Neural cell (in vitro differentiated cells): ENCODE measurements around the gene RECQL.

Experiments used
- EP300 ChIP-seq: fragments of 450-650 bp; conservative IDR thresholded peaks from 2 replicates; pipeline ENCODE4 v1.6.1; 2014; ENCODE audit warnings: antibody characterized with exemption, mild to moderate bottlenecking, moderate library complexity; ENCODE audit not compliant: poor library complexity, severe bottlenecking
- EZH2 ChIP-seq: fragments of 200-600, 300-800 bp; shearing (Covaris generic), sonication (generic); IDR thresholded peaks from 2 replicates; pipeline ENCODE4 v1.6.1; 2014; ENCODE audit warnings: antibody characterized with exemption, low read length, borderline replicate concordance, mild to moderate bottlenecking; ENCODE audit not compliant: insufficient read depth, poor library complexity, severe bottlenecking
- TF ChIP-seq, protein P1 (sequence below): fragments of 450-650 bp; IDR thresholded peaks from 2 replicates; pipeline ENCODE4 v1.5.1; 2014; ENCODE audit warnings: antibody characterized with exemption, mild to moderate bottlenecking, moderate library complexity; ENCODE audit not compliant: poor library complexity, severe bottlenecking

DNA sequence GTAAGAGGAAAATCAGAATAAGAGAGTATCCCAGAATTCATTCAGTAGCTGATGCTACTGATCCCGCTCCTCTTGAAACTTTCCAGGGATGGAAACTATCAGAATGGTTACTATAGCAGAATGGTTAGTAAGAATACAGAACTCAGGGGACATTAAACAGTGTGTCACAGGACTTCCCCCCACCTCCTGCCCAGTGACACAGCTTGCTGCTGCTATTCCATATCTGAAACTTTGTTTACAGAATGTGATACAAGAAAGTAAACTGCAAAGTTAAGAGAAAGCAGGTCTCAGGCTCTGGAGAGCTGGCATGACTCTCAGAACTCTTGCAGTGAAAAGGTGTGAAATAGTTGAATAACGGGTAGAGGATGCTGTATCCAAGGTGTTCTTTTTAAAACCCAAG lies 28.0 kb upstream of the RECQL start:
- TF ChIP-seq EP300 = no peak
- TF ChIP-seq, protein P1, sequence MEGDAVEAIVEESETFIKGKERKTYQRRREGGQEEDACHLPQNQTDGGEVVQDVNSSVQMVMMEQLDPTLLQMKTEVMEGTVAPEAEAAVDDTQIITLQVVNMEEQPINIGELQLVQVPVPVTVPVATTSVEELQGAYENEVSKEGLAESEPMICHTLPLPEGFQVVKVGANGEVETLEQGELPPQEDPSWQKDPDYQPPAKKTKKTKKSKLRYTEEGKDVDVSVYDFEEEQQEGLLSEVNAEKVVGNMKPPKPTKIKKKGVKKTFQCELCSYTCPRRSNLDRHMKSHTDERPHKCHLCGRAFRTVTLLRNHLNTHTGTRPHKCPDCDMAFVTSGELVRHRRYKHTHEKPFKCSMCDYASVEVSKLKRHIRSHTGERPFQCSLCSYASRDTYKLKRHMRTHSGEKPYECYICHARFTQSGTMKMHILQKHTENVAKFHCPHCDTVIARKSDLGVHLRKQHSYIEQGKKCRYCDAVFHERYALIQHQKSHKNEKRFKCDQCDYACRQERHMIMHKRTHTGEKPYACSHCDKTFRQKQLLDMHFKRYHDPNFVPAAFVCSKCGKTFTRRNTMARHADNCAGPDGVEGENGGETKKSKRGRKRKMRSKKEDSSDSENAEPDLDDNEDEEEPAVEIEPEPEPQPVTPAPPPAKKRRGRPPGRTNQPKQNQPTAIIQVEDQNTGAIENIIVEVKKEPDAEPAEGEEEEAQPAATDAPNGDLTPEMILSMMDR = no peak
- no peak for TF ChIP-seq EZH2
